BLaER1 (cell line): ENCODE data around the gene GRIK1.
"Not testable (repeated sequence)": the region's sequence is repeated elsewhere in the genome, so short reads cannot be mapped to it uniquely, and the experiment has no call there.

Source experiments
- H3K27ac ChIP-seq: shearing (Covaris generic); formaldehyde crosslinking; 2 replicates; pipeline ENCODE4 v1.8.1; 2022
- H3K27me3 ChIP-seq: shearing (Covaris generic); formaldehyde crosslinking; 2 replicates; pipeline ENCODE4 v1.8.1; 2022
- H3K36me3 ChIP-seq: shearing (Covaris generic); formaldehyde crosslinking; 2 replicates; pipeline ENCODE4 v1.8.1; 2022
- H3K4me1 ChIP-seq: shearing (Covaris generic); formaldehyde crosslinking; 2 replicates; pipeline ENCODE4 v1.8.1; 2022
- H3K4me2 ChIP-seq: shearing (Covaris generic); formaldehyde crosslinking; 2 replicates; pipeline ENCODE4 v1.8.1; 2022
- H3K4me3 ChIP-seq: shearing (Covaris generic); formaldehyde crosslinking; 2 replicates; pipeline ENCODE4 v1.8.1; 2022
- H3K9ac ChIP-seq: shearing (Covaris generic); formaldehyde crosslinking; 2 replicates; pipeline ENCODE4 v1.8.1; 2022
- H3K9me3 ChIP-seq: shearing (Covaris generic); formaldehyde crosslinking; 2 replicates; pipeline ENCODE4 v1.8.1; 2022
- H4K20me1 ChIP-seq: shearing (Covaris generic); formaldehyde crosslinking; 2 replicates; pipeline ENCODE4 v1.8.1; 2022
- Cebpa-rat ChIP-seq: shearing (Covaris generic); IDR thresholded peaks from 2 replicates; pipeline ENCODE4 v1.8.1; 2022

GRIK1 gene

DNA sequence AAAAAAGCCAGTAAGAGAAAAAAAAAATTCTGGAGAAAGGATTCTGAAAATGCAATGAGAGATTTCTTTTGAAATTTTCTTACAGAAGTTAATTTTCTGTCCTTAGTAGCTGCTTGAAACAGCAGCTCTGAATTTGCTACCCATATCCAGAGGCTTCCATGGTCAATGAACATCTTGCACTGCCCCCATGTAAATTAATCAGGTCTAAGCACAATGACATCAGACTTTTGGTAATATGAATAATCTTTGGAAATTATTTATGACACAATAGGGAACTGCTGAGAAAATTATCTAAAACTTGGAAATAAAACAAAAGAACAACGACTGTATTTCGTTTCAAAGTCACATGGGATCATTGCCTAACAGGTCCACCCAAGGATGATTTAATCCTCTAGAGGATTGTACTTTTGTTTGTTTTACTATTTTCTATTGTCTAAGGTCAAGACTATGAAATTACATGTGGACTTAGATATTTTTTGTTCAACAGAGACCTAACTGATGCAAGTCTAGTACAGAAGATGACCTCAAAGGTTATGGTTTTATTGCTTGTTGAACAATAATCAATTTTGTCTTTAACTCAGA lies 328.9 kb downstream of the GRIK1 start:
- no peak for TF ChIP-seq Cebpa-rat
- Histone ChIP-seq H3K4me1 (no peaks in the 10 kb centered on the region), H3K9me3 (no peaks in the 10 kb centered on the region), H3K4me3 (no peak overlapping the region), H3K36me3 (no peaks in the 10 kb centered on the region), H3K27me3 (no peaks in the 10 kb centered on the region), H4K20me1 (no peaks in the 10 kb centered on the region), H3K27ac (no peak overlapping the region), H3K9ac (no peak overlapping the region), H3K4me2 (no peak overlapping the region)

DNA sequence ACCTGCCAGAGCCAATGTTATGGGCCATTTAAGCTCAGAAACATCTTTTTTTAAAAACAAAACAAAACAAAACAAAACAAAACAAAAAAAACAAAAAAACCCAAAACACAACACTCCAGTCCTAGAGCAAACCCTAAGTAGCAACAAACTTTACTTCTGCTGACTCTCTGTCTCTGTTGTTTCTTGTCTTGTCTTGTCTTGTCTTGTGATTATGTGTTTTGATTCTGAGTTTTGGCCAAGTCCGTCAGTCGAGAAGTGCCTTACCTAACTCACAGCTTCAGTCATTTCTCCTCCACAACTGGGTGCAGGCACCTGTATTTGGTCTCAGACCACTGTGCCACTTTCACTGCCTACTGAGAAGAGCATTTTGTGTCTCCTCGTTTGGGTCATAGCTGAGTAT lies 333.2 kb downstream of the GRIK1 start:
- H3K27me3 ChIP-seq, result no peaks in the 10 kb centered on the region
- no peaks in the 10 kb centered on the region for H3K36me3 ChIP-seq
- no peak overlapping the region for H3K4me2 ChIP-seq
- H3K27ac ChIP-seq, result no peak overlapping the region
- no peaks in the 10 kb centered on the region for H3K9me3 ChIP-seq
- TF ChIP-seq Cebpa-rat, result no peak
- H3K4me1 ChIP-seq, result no peaks in the 10 kb centered on the region
- H3K9ac ChIP-seq, result no peak overlapping the region
- no peak overlapping the region for H3K4me3 ChIP-seq
- no peaks in the 10 kb centered on the region for H4K20me1 ChIP-seq

DNA sequence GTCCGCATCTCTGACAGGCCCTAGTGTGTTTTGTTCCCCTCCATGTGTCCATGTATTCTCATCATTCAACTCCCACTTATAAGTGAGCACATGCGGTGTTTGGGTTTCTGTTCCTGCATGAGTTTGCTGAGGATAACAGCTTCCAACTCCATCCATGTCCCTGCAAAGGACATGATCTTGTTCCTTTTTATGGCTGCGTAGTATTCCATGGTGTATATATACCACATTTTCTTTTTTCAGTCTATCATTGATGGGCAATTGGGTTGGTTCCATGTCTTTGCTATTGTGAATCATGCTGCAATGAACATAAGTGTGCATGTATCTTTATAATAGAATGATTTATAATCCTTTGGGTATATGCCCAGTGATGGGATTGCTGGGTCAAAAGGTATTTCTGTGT lies 334.6 kb downstream of the GRIK1 start:
- H3K4me3 ChIP-seq, H4K20me1 ChIP-seq, H3K27me3 ChIP-seq, H3K9me3 ChIP-seq, H3K9ac ChIP-seq, H3K36me3 ChIP-seq, H3K4me1 ChIP-seq, H3K4me2 ChIP-seq, H3K27ac ChIP-seq: not testable (repeated sequence)

DNA sequence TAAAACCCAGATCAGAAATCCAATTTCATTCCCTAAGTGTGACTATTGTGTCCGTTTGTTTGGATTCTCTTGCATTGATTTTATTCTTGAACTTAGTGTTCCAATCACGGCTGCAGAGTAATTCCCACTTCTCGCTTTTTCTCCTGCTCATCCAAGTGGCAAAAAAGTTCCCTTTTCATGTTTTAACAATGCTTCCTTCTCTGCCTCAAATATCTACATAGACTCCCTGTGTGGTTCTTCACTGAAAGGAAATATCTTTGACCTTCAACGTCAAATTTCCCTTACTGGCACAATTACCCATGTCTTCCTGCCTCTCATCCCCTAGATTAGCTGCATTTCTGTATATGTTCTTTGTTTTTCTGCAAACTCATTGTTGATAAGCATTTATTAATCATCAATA lies 335.7 kb downstream of the GRIK1 start:
- no peak overlapping the region for H3K9ac ChIP-seq
- H3K27me3 ChIP-seq, result no peaks in the 10 kb centered on the region
- H3K4me1 ChIP-seq, result no peaks in the 10 kb centered on the region
- no peak overlapping the region for H3K4me2 ChIP-seq
- H3K4me3 ChIP-seq, result no peak overlapping the region
- H3K9me3 ChIP-seq, result no peaks in the 10 kb centered on the region
- TF ChIP-seq Cebpa-rat, result no peak
- no peak overlapping the region for H3K27ac ChIP-seq
- no peaks in the 10 kb centered on the region for H4K20me1 ChIP-seq
- H3K36me3 ChIP-seq, result no peaks in the 10 kb centered on the region

DNA sequence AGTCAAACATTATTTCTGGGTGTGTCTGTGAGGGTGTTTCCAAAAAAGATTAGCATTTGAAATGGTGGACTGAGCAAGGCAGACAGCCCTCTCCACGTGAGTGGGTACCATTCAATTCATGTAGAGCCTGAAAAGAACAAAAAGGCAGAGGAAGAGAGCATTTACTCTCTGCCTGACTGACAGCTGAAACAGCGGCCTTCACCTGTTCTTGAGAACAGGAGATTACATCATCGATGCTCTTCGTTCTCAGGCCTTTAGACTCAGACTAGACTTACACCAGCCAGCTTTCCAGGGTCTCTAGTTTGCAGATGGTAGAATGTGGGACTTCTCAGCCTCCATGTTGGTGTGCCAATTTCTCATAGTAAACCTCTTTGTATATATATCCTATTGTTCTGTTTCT lies 338.7 kb downstream of the GRIK1 start:
- Histone ChIP-seq H3K9ac (no peak overlapping the region), H3K27me3 (no peaks in the 10 kb centered on the region), H3K36me3 (no peaks in the 10 kb centered on the region), H3K27ac (no peak overlapping the region), H3K4me2 (no peak overlapping the region), H4K20me1 (no peaks in the 10 kb centered on the region), H3K4me1 (no peaks in the 10 kb centered on the region), H3K4me3 (no peak overlapping the region), H3K9me3 (no peaks in the 10 kb centered on the region)
- TF ChIP-seq Cebpa-rat, result no peak

DNA sequence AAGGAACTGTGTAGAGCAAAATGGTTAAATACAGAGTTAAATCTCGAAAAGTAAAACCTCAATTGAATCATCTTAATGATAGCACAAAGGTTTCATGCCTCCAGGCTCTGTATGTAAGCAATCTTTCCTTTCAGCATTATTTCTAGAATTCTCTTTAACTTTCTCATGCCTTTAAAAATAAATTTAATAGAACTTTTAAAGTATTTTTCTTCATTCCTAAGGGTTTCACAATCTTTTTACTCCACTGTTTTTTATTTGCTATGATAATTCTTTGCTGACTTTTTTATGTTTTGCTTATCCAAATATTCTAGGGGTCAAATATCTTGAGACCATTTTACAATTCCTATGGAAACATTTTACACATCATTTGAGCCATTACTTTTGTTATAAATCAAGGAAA lies 353.1 kb downstream of the GRIK1 start:
- Histone ChIP-seq H4K20me1 (no peaks in the 10 kb centered on the region), H3K27me3 (no peaks in the 10 kb centered on the region), H3K9me3 (no peaks in the 10 kb centered on the region), H3K27ac (no peak overlapping the region), H3K4me3 (no peak overlapping the region), H3K36me3 (no peaks in the 10 kb centered on the region), H3K4me1 (no peaks in the 10 kb centered on the region), H3K4me2 (no peak overlapping the region), H3K9ac (no peak overlapping the region)
- TF ChIP-seq Cebpa-rat, result no peak

DNA sequence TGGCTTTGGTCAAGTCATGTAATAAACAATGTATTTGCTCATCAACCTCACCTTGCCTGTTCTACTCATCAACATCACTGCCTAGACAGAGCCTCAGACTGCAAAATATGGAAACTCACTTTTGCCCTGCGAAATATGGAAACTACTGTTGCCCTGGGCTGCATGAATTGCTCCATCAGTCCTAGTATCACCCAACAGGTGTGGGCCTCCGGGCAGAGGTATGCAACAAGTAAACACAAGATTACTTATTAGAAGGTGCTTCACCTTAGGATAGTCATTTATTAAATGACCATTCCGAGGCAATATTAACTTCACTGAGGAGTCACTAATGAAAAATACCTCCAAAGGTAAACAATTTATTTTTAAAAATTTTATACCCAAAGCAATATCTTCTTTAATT lies 354.3 kb downstream of the GRIK1 start:
- H3K4me1 ChIP-seq, result no peaks in the 10 kb centered on the region
- H4K20me1 ChIP-seq, result no peaks in the 10 kb centered on the region
- TF ChIP-seq Cebpa-rat, result no peak

DNA sequence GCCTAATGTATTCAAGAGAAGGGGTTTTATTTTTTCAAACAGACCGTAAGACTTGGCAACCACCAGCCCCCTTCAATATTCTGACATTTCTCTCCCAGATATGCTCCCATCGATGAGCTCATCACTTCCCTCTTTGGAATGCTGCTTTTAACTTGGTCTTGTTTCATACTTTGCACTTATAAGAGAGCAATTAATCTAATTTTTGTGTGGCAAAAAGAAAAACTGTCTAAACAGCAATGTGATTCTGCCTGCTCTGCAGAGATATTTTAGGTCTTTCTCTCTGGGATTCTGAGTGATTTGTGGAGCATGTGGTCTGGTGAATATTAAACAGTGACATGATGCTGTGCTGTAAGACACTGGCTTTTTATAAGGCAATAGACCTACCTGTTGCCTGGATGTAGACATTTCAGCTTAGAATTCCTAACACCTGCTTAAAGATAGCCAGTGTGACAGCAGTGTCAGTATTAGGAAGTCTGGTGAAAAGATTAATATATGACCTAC lies 356.3 kb downstream of the GRIK1 start:
- no peak overlapping the region for H3K9ac ChIP-seq
- H3K27ac ChIP-seq, result no peak overlapping the region
- no peak for TF ChIP-seq Cebpa-rat
- no peaks in the 10 kb centered on the region for H3K36me3 ChIP-seq
- H3K4me2 ChIP-seq, result no peak overlapping the region
- H4K20me1 ChIP-seq, result no peaks in the 10 kb centered on the region
- H3K9me3 ChIP-seq, result no peaks in the 10 kb centered on the region
- H3K27me3 ChIP-seq, result no peaks in the 10 kb centered on the region
- no peaks in the 10 kb centered on the region for H3K4me1 ChIP-seq
- no peak overlapping the region for H3K4me3 ChIP-seq

More for the DNA sequence above, 354.3 kb downstream of the GRIK1 start:
- Histone ChIP-seq H3K9ac (no peak overlapping the region), H3K9me3 (no peaks in the 10 kb centered on the region), H3K27ac (no peak overlapping the region), H3K36me3 (no peaks in the 10 kb centered on the region), H3K4me2 (no peak overlapping the region), H3K27me3 (no peaks in the 10 kb centered on the region), H3K4me3 (no peak overlapping the region)

DNA sequence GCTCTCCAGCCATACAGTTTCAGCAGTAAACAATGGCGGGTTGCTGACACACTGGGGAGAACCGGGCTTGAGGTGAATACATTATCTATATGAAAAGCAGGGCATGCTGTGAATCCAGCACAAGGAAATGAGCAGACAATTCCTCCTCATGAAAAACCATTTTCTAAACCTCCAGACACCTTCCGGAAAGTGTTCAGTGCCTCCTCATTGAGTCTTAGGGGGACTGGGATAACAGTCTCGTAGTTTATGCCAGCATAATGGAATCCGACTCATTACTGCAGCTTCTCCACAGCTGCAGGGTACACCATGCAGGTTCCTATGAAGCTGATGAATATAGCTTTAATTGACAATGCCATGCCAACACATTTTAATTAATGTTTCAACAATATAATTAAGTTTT lies 356.9 kb downstream of the GRIK1 start:
- Histone ChIP-seq H3K9ac (no peak overlapping the region), H4K20me1 (no peaks in the 10 kb centered on the region), H3K36me3 (no peaks in the 10 kb centered on the region), H3K27me3 (no peaks in the 10 kb centered on the region), H3K4me1 (no peaks in the 10 kb centered on the region), H3K9me3 (no peaks in the 10 kb centered on the region), H3K4me3 (no peak overlapping the region), H3K27ac (no peak overlapping the region), H3K4me2 (no peak overlapping the region)
- no peak for TF ChIP-seq Cebpa-rat

DNA sequence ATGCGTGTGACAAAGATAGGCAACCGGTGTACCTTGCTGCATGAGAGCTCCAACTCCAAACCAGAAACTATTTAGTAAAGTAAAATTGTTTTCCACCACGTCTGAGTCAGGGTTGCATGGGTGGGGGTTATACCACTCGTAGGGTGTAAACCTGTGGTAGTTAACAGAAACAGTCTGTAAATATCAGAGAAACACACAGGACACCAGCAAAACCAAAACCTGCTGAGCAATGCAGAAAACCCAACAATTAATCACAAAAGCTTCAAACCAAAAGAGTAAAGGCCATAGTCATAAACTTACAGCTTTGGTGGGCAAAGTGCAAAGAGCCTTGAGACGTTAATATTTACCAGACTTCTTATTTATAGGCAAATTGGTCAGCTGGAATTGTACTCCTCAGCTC lies 358.4 kb downstream of the GRIK1 start:
- Histone ChIP-seq H3K36me3 (no peaks in the 10 kb centered on the region), H3K4me2 (no peak overlapping the region), H3K4me1 (no peaks in the 10 kb centered on the region), H3K4me3 (no peak overlapping the region), H4K20me1 (no peaks in the 10 kb centered on the region), H3K27me3 (no peaks in the 10 kb centered on the region), H3K27ac (no peak overlapping the region), H3K9ac (no peak overlapping the region), H3K9me3 (no peaks in the 10 kb centered on the region)
- no peak for TF ChIP-seq Cebpa-rat

DNA sequence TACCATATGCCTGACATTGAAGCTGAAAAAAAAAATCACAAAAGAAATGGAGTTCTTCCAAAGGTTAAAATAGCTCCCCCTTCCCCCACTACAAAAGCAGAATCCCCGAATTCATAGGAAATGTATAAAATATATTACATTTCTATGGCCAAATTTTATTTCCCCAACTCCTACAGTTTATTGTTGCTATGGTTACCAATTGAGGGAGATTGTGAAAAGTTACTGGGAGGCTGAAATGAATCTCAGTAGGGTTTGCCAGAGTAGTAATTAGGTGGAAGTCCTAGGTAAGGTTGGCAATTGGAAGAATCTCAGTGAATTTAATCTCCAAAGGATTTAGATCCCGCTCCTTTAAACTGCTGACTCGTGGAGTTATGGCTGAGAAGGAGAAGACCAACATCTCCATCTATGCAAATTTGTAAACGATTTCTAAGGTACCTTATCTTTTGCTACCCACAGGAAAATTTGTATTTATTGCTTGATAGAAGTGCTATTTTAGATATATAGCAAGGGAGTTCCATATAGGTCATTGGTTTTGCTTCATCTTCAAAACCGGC lies 359.0 kb downstream of the GRIK1 start:
- H3K27ac ChIP-seq, result no peak overlapping the region
- no peak for TF ChIP-seq Cebpa-rat
- no peak overlapping the region for H3K4me2 ChIP-seq
- H3K9me3 ChIP-seq, result no peaks in the 10 kb centered on the region
- H4K20me1 ChIP-seq, result no peaks in the 10 kb centered on the region
- H3K4me1 ChIP-seq, result no peaks in the 10 kb centered on the region
- H3K4me3 ChIP-seq, result no peak overlapping the region
- H3K36me3 ChIP-seq, result no peaks in the 10 kb centered on the region
- H3K27me3 ChIP-seq, result no peaks in the 10 kb centered on the region
- no peak overlapping the region for H3K9ac ChIP-seq
